SK-N-SH (cell line): ENCODE data around the gene PMM2. TPM values are rescaled to one million over a fixed set of nuclear protein-coding genes. Genes with fewer than 3 reads are reported as not detected.

Experiments
- CTCF ChIA-PET: fragments of 300-600, 350-600 bp; formaldehyde crosslinking; extraction: SDS; loops from one replicate; lab custom pipeline; 2021; lab: Yijun Ruan, JAX
- POLR2A ChIA-PET: fragments of 350-600 bp; sonication (Branson Sonifier 250); formaldehyde crosslinking; extraction: SDS; loops from one replicate; lab custom pipeline; 2020; ENCODE audit warnings: antibody characterized with exemption, inconsistent platforms; lab: Yijun Ruan, JAX
- DNase-seq: peaks from one replicate; pipeline ENCODE4 v3.0.0; 2012
- H2AFZ ChIP-seq: fragments of 200-600 bp; sonication (generic); 2 replicates; pipeline ENCODE4 v1.8.1; 2016; ENCODE audit warnings: antibody characterized with exemption, mild to moderate bottlenecking, low read depth
- H3F3A ChIP-seq: fragments of 200-600 bp; sonication (generic); replicated peaks from 2 replicates; pipeline ENCODE3; 2016; ENCODE audit warnings: antibody characterized with exemption, mild to moderate bottlenecking; ENCODE audit not compliant: insufficient read depth
- H3K27ac ChIP-seq, 2 experiments: fragments of 200-500 bp in 1 of 2; fragments of 200-600 bp in 1 of 2; sonication (Bioruptor generic) in 1 of 2; sonication (generic), shearing (Covaris generic) in 1 of 2; 2 replicates each; pipeline versions ENCODE4 v1.5.1 to v1.6.1; 2014 to 2016; ENCODE audit warnings: low read depth in 2 of 2, inconsistent platforms in 1 of 2, low read length in 1 of 2, mild to moderate bottlenecking in 1 of 2, mixed read lengths in 1 of 2
- H3K27me3 ChIP-seq: fragments of 200-600 bp; sonication (generic), shearing (Covaris generic); 2 replicates; pipeline ENCODE4 v1.6.1; 2016; ENCODE audit warnings: mixed run types; ENCODE audit not compliant: insufficient read depth
- H3K36me3 ChIP-seq, 2 experiments: fragments of 200-500 bp in 1 of 2; fragments of 200-600 bp in 1 of 2; sonication (Bioruptor generic) in 1 of 2; sonication (generic) in 1 of 2; replicated peaks in 1 of 2; 2 replicates each; pipeline versions ENCODE3 to v1.5.1; 2014 to 2016; ENCODE audit warnings: low read length in 1 of 2, mild to moderate bottlenecking in 1 of 2; ENCODE audit not compliant: insufficient read depth in 2 of 2, control insufficient read depth in 1 of 2
- H3K4me1 ChIP-seq, 2 experiments: fragments of 200-500 bp in 1 of 2; fragments of 200-600 bp in 1 of 2; sonication (Bioruptor generic) in 1 of 2; sonication (generic), shearing (Covaris generic) in 1 of 2; 2 replicates each; pipeline versions ENCODE4 v1.5.1 to v1.6.1; 2014 to 2016; ENCODE audit warnings: low read depth in 1 of 2, low read length in 1 of 2, mixed run types in 1 of 2; ENCODE audit not compliant: insufficient read depth in 2 of 2, control insufficient read depth in 1 of 2
- H3K4me2 ChIP-seq: fragments of 200-600 bp; sonication (generic), shearing (Covaris generic); 2 replicates; pipeline ENCODE4 v1.6.1; 2017; ENCODE audit warnings: mixed run types
- H3K4me3 ChIP-seq, 2 experiments: fragments of 200-500 bp in 1 of 2; fragments of 200-600 bp in 1 of 2; sonication (Bioruptor generic) in 1 of 2; sonication (generic), shearing (Covaris generic) in 1 of 2; 2 replicates each; pipeline versions ENCODE4 v1.5.1 to v1.8.1; 2014 to 2016; ENCODE audit warnings: low read depth in 2 of 2, inconsistent platforms in 1 of 2, low read length in 1 of 2, mild to moderate bottlenecking in 1 of 2, mixed read lengths in 1 of 2, moderate library complexity in 1 of 2
- H3K79me2 ChIP-seq: fragments of 200-600 bp; sonication (generic); 2 replicates; pipeline ENCODE4 v1.8.1; 2017; ENCODE audit warnings: mild to moderate bottlenecking; ENCODE audit not compliant: insufficient read depth
- H3K9ac ChIP-seq: fragments of 200-600 bp; sonication (generic); 2 replicates; pipeline ENCODE4 v1.6.1; 2017; ENCODE audit warnings: mixed run types
- H3K9me2 ChIP-seq: fragments of 200-600 bp; sonication (generic); 2 replicates; pipeline ENCODE4 v1.6.1; 2017; ENCODE audit warnings: mixed run types
- H3K9me3 ChIP-seq: fragments of 200-600 bp; sonication (generic); 2 replicates; pipeline ENCODE4 v1.6.1; 2017; ENCODE audit warnings: mixed run types, mild to moderate bottlenecking, moderate library complexity
- H4K20me1 ChIP-seq: fragments of 200-600 bp; sonication (generic); 2 replicates; pipeline ENCODE4 v1.6.1; 2017; ENCODE audit warnings: mild to moderate bottlenecking, mixed run types; ENCODE audit not compliant: insufficient read depth
- ELF1 ChIP-seq: IDR thresholded peaks from 2 replicates; pipeline ENCODE4 v1.4.0; 2012
- FOSL2 ChIP-seq: IDR thresholded peaks from 2 replicates; pipeline ENCODE4 v1.4.0; 2012; ENCODE audit warnings: low read depth, mild to moderate bottlenecking, moderate library complexity, borderline replicate concordance
- MEF2A ChIP-seq: IDR thresholded peaks from 2 replicates; pipeline ENCODE4 v1.4.0; 2012; ENCODE audit warnings: low read depth, borderline replicate concordance
- MXI1 ChIP-seq: IDR thresholded peaks from 2 replicates; pipeline ENCODE4 v1.6.1; 2012; ENCODE audit warnings: mild to moderate bottlenecking, low read depth, low read length, improper control_type of control experiment
- RAD21 ChIP-seq: IDR thresholded peaks from 2 replicates; pipeline ENCODE4 v1.6.1; 2012; ENCODE audit warnings: mild to moderate bottlenecking, low read length
- RCOR1 ChIP-seq: fragments of 150-350 bp; IDR thresholded peaks from 2 replicates; pipeline ENCODE4 v1.6.1; 2017; ENCODE audit warnings: antibody characterized with exemption, low read length
- RFX5 ChIP-seq: IDR thresholded peaks from 2 replicates; pipeline ENCODE4 v1.6.1; 2012; ENCODE audit warnings: mild to moderate bottlenecking, improper control_type of control experiment, low read length
- SMC3 ChIP-seq: IDR thresholded peaks from 2 replicates; pipeline ENCODE4 v1.6.1; 2012; ENCODE audit warnings: low read depth, low read length, improper control_type of control experiment
- TEAD4 ChIP-seq: IDR thresholded peaks from 2 replicates; pipeline ENCODE4 v1.4.0; 2012; ENCODE audit warnings: mild to moderate bottlenecking, borderline replicate concordance; ENCODE audit not compliant: insufficient read depth
- WGBS: methylation state at CpG from one replicate; pipeline ENCODE4 v1.1.6; 2017; ENCODE audit warnings: low lambda C conversion rate; 5-methylcytosine and 5-hydroxymethylcytosine counted together
- polyA plus RNA-seq, 3 experiments: library from polyadenylated mRNA; depleted of rRNA; stranded (reverse); fragments of >200 nt; gene quantifications; 2 replicates each; pipeline ENCODE4 v1.2.3, GENCODE V29; 2012
- TF ChIP-seq, protein P1 (sequence below): IDR thresholded peaks from 2 replicates; pipeline ENCODE4 v1.4.0; 2012; ENCODE audit warnings: low read depth
- TF ChIP-seq, protein P2 (sequence below): fragments of 150-350 bp; IDR thresholded peaks from 2 replicates; pipeline ENCODE4 v1.6.1; 2016; ENCODE audit warnings: mild to moderate bottlenecking, low read depth, low read length
- TF ChIP-seq, protein P3 (sequence below): fragments of 150-350 bp; IDR thresholded peaks from 2 replicates; pipeline ENCODE4 v1.6.1; 2017; ENCODE audit warnings: antibody characterized with exemption, low read length, low read depth, borderline replicate concordance
- TF ChIP-seq, protein P4 (sequence below): IDR thresholded peaks from 2 replicates; pipeline ENCODE4; 2012

PMM2 gene
- polyA plus RNA-seq, 1 of the 3 experiments (the other 2 are of a cell fraction): 24.3 TPM

DNA sequence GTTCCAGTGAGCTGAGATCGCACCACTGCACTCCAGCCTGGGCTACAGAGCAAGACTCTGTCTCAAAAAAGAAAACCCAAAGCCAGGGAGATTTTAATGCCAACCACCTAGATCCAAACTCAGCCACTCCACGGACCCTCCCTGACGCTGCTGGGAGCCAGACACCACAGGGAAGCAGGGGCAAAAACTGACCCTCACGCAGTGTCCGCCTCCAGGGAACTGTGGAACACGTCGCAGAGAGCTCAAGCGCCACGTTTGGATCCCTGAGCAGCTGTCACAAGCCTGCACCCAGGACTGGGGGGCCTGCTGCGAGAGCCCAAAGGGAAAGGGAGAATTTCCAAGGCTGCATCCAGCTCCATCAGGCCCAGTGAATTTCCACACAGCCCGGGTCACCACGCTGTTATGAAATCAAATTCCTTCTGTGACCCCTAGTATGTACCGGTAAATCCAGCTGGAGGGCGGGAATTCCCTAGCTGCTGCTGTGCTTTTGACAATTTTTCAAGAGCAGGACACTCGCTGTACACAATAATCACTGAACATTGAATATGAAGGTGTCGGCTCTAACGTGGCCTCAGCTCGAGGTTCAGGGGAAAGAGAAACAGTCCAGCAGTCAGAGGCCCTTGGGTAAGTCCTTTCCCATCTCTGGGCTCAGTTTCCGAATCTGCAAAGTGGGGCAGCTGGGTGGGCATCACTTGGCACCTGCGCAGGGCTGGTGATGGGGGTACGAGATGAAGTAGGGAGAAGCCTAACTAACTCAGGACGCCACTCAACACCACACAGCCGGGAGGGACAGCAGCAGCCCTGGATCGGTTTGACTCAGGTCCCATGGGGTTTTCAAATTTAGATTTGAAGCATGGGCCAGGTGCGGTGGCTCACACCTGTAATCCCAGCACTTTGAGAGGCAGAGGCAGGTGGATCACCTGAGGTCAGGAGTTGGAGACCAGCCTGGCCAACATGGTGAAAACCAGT is 62.6 kb downstream of the PMM2 start:
- ChIA-PET CTCF (interaction anchor here (0.8 to 1.6 kb wide), 4 partner anchors 11 to 200 kb away, joined by 3 to 7 read pairs (median 4); no protein-coding TSS in a partner anchor), POLR2A (interaction anchor here (1.4 kb wide), 1 partner anchor 8 kb away, joined by 5 read pairs; no protein-coding TSS in a partner anchor)
- Histone ChIP-seq H3K36me3 (peaks cover 6 to 20% of the 10 kb centered on the region in 2 experiments), H3K79me2 (peaks cover 71% of the 10 kb centered on the region), H2AFZ (no peak overlapping the region), H3F3A (peaks cover 5% of the 10 kb centered on the region), H3K9ac (no peak overlapping the region), H3K4me1 (peaks cover 13 to 17% of the 10 kb centered on the region in 2 experiments; a peak in 2 of 4 replicates), H3K27ac (no peak overlapping the region), H4K20me1 (peaks cover 61% of the 10 kb centered on the region), H3K4me2 (no peak overlapping the region), H3K4me3 (no peak overlapping the region), H3K9me3 (no peaks in the 10 kb centered on the region), H3K9me2 (no peaks in the 10 kb centered on the region), H3K27me3 (no peaks in the 10 kb centered on the region)
- TF ChIP-seq, protein P1, sequence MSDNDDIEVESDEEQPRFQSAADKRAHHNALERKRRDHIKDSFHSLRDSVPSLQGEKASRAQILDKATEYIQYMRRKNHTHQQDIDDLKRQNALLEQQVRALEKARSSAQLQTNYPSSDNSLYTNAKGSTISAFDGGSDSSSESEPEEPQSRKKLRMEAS: no peak
- TF ChIP-seq FOSL2 (no peak), ELF1 (no peak), TEAD4 (no peak), RCOR1 (no peak), RFX5 (no peak), MXI1 (no peak)
- TF ChIP-seq, protein P2, sequence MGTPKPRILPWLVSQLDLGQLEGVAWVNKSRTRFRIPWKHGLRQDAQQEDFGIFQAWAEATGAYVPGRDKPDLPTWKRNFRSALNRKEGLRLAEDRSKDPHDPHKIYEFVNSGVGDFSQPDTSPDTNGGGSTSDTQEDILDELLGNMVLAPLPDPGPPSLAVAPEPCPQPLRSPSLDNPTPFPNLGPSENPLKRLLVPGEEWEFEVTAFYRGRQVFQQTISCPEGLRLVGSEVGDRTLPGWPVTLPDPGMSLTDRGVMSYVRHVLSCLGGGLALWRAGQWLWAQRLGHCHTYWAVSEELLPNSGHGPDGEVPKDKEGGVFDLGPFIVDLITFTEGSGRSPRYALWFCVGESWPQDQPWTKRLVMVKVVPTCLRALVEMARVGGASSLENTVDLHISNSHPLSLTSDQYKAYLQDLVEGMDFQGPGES: no peak
- TF ChIP-seq, protein P3, sequence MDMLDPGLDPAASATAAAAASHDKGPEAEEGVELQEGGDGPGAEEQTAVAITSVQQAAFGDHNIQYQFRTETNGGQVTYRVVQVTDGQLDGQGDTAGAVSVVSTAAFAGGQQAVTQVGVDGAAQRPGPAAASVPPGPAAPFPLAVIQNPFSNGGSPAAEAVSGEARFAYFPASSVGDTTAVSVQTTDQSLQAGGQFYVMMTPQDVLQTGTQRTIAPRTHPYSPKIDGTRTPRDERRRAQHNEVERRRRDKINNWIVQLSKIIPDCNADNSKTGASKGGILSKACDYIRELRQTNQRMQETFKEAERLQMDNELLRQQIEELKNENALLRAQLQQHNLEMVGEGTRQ: no peak
- DNase-seq: no peak
- whole genome bisulfite sequencing: 83% methylated on average over 22 of the region's 25 CpGs

DNA sequence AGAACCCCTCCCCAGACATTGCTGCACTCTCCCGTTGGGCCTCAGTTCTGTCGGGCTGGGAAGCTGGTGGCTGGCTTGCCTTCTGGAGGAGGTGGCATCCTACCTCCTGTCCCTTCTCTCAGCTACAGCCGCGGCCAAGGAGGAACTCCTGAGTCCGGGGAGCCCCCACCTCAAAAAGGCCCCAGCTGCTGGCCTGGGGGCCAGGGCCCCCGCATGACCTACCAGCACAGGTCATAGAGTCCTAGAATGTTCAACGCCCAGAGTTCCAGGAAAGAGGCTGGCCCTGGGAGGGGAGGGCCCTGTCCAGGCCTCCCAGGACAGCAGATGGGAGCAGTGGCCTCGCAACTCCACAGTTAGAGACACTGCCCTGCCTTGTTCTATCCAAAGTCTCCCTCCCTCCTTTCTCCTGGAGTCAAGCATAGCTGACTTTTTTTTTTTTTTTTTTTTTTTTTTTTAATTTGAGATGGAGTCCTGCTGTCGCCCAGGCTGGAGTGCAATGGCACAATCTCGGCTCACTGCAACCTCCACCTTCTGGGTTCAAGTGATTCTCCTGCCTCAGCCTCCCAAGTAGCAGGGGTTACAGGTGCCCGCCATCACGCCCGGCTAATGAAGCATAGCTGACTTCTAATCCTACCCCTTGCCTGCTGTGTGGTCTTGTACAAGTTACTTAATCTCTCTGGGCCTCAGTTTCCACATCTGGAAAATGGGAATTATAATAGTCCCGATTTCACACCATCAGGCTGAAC is 64.1 kb downstream of the PMM2 start:
- DNase-seq: no peak
- Histone ChIP-seq H3K27ac (no peak overlapping the region; a peak in 1 of 4 replicates), H3K79me2 (peaks cover 86% of the 10 kb centered on the region), H3K4me3 (no peak overlapping the region), H2AFZ (no peak overlapping the region), H3K4me1 (peaks cover 25 to 27% of the 10 kb centered on the region in 2 experiments; a peak in 2 of 4 replicates), H3K27me3 (no peaks in the 10 kb centered on the region), H3K36me3 (peaks cover 0 to 9% of the 10 kb centered on the region in 2 experiments), H3F3A (no peaks in the 10 kb centered on the region), H3K9ac (no peak overlapping the region), H3K9me2 (no peaks in the 10 kb centered on the region), H3K4me2 (no peak overlapping the region), H4K20me1 (peaks cover 67% of the 10 kb centered on the region), H3K9me3 (no peaks in the 10 kb centered on the region)
- POLR2A ChIA-PET: interaction anchor here (1.0 to 1.4 kb wide), 2 partner anchors 10 to 23 kb away, joined by 3 to 5 read pairs; no protein-coding TSS in a partner anchor
- CTCF ChIA-PET: interaction anchor here (1.0 to 1.4 kb wide), 4 partner anchors 10 to 206 kb away, joined by 3 read pairs; no protein-coding TSS in a partner anchor
- WGBS: 89% methylated on average over 11 of the region's 14 CpGs
- TF ChIP-seq RAD21: no peak
- TF ChIP-seq MEF2A: no peak
- TF ChIP-seq FOSL2: no peak
- TF ChIP-seq SMC3: no peak
- TF ChIP-seq, protein P4, sequence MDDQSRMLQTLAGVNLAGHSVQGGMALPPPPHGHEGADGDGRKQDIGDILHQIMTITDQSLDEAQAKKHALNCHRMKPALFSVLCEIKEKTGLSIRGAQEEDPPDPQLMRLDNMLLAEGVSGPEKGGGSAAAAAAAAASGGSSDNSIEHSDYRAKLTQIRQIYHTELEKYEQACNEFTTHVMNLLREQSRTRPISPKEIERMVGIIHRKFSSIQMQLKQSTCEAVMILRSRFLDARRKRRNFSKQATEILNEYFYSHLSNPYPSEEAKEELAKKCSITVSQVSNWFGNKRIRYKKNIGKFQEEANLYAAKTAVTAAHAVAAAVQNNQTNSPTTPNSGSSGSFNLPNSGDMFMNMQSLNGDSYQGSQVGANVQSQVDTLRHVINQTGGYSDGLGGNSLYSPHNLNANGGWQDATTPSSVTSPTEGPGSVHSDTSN: no peak
- TF ChIP-seq MXI1: no peak
